Progenitor cell of endocrine pancreas (in vitro differentiated cells): ENCODE data around the gene TMEM170A. TPM values are rescaled to one million over a fixed set of nuclear protein-coding genes. Genes with fewer than 3 reads are reported as not detected.
"Not testable (repeated sequence)": the region's sequence is repeated elsewhere in the genome, so short reads cannot be mapped to it uniquely, and the experiment has no call there.

Experiments
- DNase-seq: peaks from one replicate; pipeline ENCODE4 v3.0.0; 2021; ENCODE audit warnings: low spot score; ENCODE audit not compliant: unreplicated experiment
- H3K27ac Mint-ChIP-seq: 2 replicates; pipeline ENCODE4 v1.8.0; 2021; ENCODE audit warnings: mild to moderate bottlenecking, moderate library complexity, mixed read lengths
- H3K27me3 Mint-ChIP-seq: 2 replicates; pipeline ENCODE4 v1.8.0; 2021; ENCODE audit warnings: mixed read lengths
- H3K36me3 Mint-ChIP-seq: 2 replicates; pipeline ENCODE4 v1.8.0; 2022; ENCODE audit warnings: mixed read lengths; ENCODE audit not compliant: insufficient read depth
- H3K4me1 Mint-ChIP-seq: 2 replicates; pipeline ENCODE4 v1.8.0; 2021; ENCODE audit warnings: low read depth, mixed read lengths
- H3K4me3 Mint-ChIP-seq: 2 replicates; pipeline ENCODE4 v1.8.0; 2021; ENCODE audit warnings: low read depth, mild to moderate bottlenecking, moderate library complexity, mixed read lengths
- H3K9me3 Mint-ChIP-seq: 2 replicates; pipeline ENCODE4 v1.8.0; 2021; ENCODE audit warnings: low read depth, mixed read lengths
- total RNA-seq: library from RNA; stranded (reverse); gene quantifications from 2 replicates; pipeline ENCODE4 v1.2.1, GENCODE V29; 2021
- TF ChIP-seq, protein P1 (sequence below): fragments of 200-600 bp; sonication (generic); IDR thresholded peaks from one replicate; pipeline ENCODE4 v1.5.0; 2021; ENCODE audit warnings: antibody characterized with exemption, mild to moderate bottlenecking; ENCODE audit not compliant: unreplicated experiment

The TMEM170A gene
- total RNA-seq, 1 donor from 2014 or later = 61.6 TPM

DNA sequence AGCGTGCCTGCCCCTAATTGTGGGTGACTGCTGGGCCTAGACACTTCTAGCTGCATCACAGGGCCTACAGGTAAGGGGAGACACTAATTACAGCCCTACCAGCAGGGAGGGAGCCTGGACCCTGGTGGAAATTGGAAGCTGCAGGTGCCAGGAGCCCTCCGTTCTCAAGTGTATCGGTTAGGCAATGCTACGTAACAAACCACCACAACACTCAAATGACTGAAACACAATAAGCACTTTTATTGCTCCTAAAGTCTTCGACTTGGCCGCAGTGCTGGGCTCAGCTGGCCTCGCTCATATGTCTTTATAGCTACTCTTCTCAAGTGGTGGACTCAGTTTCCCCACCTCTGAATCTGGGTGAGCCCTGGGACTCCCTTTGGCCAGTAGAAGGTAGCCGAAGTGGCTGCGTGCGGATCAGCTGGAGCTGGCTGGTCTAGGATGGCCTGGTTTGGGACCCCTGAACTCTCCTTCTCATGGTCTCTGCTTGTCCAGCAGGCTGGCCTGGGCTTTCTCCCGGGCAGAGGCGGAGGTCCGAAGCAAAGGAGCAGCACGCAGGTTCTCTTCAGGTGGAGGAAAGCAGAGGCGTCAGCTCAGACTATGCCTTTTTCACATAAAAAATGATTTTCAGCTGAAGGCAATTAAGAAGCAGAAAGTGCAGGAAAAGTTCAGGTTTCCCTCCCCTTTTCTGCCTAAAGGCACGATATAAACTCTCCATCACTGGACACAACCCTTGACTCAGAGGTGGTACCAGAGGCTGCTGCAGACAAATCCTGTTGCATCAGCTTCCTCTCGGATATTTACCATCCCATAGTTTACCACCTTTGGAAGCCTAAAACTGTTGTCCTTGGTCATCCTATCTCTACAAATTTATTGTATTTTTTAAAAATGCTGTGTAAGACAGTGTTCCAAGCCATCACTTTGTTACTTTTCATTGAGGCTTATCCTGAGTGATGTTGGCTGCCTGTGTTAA, 8.7 kb upstream of the TMEM170A start:
- TF ChIP-seq, protein P1, sequence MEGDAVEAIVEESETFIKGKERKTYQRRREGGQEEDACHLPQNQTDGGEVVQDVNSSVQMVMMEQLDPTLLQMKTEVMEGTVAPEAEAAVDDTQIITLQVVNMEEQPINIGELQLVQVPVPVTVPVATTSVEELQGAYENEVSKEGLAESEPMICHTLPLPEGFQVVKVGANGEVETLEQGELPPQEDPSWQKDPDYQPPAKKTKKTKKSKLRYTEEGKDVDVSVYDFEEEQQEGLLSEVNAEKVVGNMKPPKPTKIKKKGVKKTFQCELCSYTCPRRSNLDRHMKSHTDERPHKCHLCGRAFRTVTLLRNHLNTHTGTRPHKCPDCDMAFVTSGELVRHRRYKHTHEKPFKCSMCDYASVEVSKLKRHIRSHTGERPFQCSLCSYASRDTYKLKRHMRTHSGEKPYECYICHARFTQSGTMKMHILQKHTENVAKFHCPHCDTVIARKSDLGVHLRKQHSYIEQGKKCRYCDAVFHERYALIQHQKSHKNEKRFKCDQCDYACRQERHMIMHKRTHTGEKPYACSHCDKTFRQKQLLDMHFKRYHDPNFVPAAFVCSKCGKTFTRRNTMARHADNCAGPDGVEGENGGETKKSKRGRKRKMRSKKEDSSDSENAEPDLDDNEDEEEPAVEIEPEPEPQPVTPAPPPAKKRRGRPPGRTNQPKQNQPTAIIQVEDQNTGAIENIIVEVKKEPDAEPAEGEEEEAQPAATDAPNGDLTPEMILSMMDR = no peak
- no peaks in the 10 kb centered on the region for H3K4me1 Mint-ChIP-seq
- no peaks in the 10 kb centered on the region for H3K36me3 Mint-ChIP-seq
- no peak overlapping the region for H3K27ac Mint-ChIP-seq
- no peak for DNase-seq
- no peak overlapping the region for H3K4me3 Mint-ChIP-seq
- H3K9me3 Mint-ChIP-seq = no peaks in the 10 kb centered on the region
- no peaks in the 10 kb centered on the region for H3K27me3 Mint-ChIP-seq

DNA sequence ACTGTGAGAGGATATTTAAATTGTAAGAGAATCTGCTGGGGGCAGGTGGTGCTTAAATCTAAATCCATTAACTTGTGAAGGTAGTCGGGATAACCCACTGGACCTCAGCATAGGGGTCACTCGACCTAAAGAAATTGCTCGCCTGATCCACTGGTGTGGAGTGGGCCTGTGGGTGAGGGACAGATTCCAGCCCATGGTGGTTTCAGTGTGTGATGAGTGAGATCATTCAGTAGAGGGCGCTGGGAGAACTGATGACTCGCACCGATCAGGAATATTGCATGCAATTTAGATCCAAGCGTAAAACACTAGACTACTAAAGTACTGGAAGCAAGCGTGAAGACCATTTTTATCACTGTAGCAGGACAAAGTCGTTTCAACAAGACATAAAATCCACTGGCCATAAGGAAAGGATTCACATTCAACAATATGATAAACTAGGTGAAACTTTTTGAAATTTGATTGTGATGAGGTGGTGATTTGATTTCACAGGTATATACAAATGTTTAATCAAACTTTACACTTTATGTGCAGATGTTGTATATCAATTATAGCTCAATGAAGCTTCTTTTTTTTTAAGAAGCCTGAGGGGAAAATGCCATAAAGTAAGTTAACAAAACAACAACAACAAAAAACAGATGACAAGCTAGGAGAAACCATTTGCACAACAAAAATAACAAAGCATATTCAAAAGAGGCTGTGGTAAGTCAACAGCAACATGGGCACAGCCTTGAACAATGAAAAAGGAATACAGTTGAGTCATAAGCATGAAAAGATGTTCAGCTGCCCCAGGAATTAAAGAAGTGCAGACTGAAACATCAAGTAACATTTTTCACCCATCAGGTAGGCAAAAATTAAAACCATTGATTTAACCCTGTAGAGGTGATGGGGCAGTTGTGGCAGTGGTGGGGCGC, 7.5 kb upstream of the TMEM170A start:
- Mint-ChIP-seq H3K27ac (no peak overlapping the region), H3K36me3 (no peaks in the 10 kb centered on the region), H3K27me3 (no peaks in the 10 kb centered on the region), H3K4me1 (no peaks in the 10 kb centered on the region), H3K4me3 (no peak overlapping the region), H3K9me3 (no peaks in the 10 kb centered on the region)
- DNase-seq = peak; percentile 16
- TF ChIP-seq, protein P1 = peak; percentile 67

DNA sequence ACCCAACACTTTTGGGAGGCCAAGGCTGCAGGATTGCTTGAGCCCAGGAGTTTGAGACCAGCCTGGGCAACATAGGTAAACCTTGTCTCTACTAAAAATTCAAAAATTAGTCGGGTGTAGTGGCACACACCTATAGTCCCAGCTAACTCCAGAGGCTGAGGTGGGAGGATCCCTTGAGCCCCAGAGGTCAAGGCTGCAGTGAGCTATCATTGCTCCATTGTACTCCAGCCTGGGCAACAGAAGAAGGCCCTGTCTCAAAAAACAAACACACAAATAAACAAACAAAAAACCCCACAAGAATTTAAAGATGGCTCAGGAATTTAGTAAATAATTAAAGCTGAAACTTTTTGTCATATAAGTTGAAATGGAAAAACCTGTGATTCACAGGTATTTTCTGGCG, 2.3 kb upstream of the TMEM170A start:
- no peaks in the 10 kb centered on the region for H3K9me3 Mint-ChIP-seq
- no peak overlapping the region for H3K27ac Mint-ChIP-seq
- no peak overlapping the region for H3K4me3 Mint-ChIP-seq
- peaks cover 14% of the 10 kb centered on the region for H3K4me1 Mint-ChIP-seq
- TF ChIP-seq, protein P1 = no peak
- DNase-seq = no peak
- H3K27me3 Mint-ChIP-seq = no peaks in the 10 kb centered on the region
- H3K36me3 Mint-ChIP-seq = no peaks in the 10 kb centered on the region

DNA sequence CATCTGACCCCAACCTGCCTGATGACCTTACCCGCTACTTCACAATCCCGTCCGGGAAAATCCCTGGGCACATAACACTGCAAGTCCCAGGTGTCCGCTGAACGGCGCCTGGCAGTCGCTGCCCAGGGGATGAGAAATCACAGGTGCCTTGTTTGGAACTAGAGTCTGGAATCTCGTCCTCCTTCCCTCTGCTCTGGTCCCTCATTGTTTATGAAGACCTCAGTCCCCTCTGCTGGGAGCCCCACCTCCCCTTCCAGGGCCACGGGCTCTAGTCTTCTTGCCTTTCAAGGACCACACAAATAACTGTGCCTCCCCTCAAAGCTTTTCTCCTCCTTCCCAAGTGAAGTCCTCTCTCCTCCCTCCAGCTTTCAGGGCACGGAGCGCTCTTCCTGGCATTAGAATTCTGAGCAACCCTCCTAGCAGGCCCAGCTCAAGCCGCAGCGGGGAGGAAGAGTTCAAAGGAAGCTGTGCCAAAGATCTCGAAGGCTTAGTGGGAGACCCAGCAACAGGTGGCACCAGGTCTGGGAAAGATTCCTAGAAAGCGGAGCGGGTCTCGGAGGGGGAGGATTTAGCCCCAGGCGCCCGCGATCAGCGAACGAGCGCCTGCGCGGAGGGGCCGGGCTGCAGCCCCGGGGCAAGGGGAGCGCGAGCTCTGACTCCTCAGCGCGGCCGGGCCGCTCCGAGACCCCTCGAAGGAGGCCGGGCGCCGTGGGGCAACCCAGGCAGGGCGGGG, 934 bp downstream of the TMEM170A start:
- H3K36me3 Mint-ChIP-seq, H3K9me3 Mint-ChIP-seq, H3K27me3 Mint-ChIP-seq: not testable (repeated sequence)
- peak; percentile 29 for DNase-seq
- Mint-ChIP-seq H3K4me3 (peak overlapping the region; percentile 99), H3K4me1 (peaks cover 30% of the 10 kb centered on the region), H3K27ac (peak overlapping the region; percentile 98)

DNA sequence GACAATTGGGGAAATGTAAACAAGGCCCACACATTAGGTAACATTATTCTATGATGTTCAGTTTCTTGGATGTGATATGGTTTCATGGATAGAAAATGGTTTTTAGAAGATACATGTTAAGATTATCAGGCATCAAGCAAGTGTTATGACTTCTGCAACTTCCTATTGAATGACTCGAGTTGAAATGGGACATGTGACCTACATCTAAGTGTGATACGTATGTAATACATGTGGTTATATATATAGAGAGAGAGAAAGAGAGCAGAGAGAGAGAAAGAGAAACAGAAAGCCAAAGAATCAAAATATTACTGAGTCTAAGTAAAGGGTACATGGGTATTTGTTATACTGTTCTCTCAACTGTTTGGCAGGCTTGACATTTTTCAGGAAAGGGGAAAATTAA, 1.7 kb downstream of the TMEM170A start:
- peaks cover 4% of the 10 kb centered on the region for H3K36me3 Mint-ChIP-seq
- peak overlapping the region; percentile 99 for H3K4me3 Mint-ChIP-seq
- DNase-seq = no peak
- TF ChIP-seq, protein P1 = no peak
- peak overlapping the region; percentile 98 for H3K27ac Mint-ChIP-seq
- peaks cover 36% of the 10 kb centered on the region for H3K4me1 Mint-ChIP-seq
- H3K9me3 Mint-ChIP-seq = no peaks in the 10 kb centered on the region
- H3K27me3 Mint-ChIP-seq = no peaks in the 10 kb centered on the region
